ENCODE results near the gene S100A10. TPM values are rescaled to one million over a fixed set of nuclear protein-coding genes. Genes with fewer than 3 reads are reported as not detected.

Gene S100A10
- total RNA-seq, 3 donors from 2014 or later: 540 to 1,335 (median 1,083) TPM

- intact Hi-C loops (cut with DNase I, micrococcal nuclease): no loop called here
- DNase-seq: no peak
- Histone ChIP-seq H3K4me3 (no peak overlapping the region), H3K4me1 (ENCODE audit: low read depth) (peaks cover 40% of the 10 kb centered on the region), H3K36me3 (ENCODE audit: low read depth) (no peaks in the 10 kb centered on the region), H3K9me3 (no peaks in the 10 kb centered on the region)
- no peak for ATAC-seq
- no peak for TF ChIP-seq CTCF (IDR thresholded peaks at IDR 0.05)
These were observed 14.7 kb downstream of the S100A10 start for GRCh38 chr1:151978922-151979321.

GRCh38 chr1:151977662-151978230 lies 15.9 kb downstream of the S100A10 start:
- intact Hi-C loops (cut with DNase I, micrococcal nuclease): no loop called here
- no peaks in the 10 kb centered on the region for H3K36me3 ChIP-seq (ENCODE audit: low read depth)
- no peak for TF ChIP-seq CTCF (IDR thresholded peaks at IDR 0.05)
- no peaks in the 10 kb centered on the region for H3K9me3 ChIP-seq
- H3K4me1 ChIP-seq (ENCODE audit: low read depth): peaks cover 37% of the 10 kb centered on the region
- ATAC-seq (no peak), DNase-seq (no peak)
- no peak overlapping the region for H3K4me3 ChIP-seq

GRCh38 chr1:151976858-151977257 lies 16.8 kb downstream of the S100A10 start:
- TF ChIP-seq CTCF (IDR thresholded peaks at IDR 0.05): no peak
- intact Hi-C loops (cut with DNase I, micrococcal nuclease): no loop called here
- Histone ChIP-seq H3K4me3 (no peak overlapping the region), H3K4me1 (ENCODE audit: low read depth) (peaks cover 35% of the 10 kb centered on the region), H3K9me3 (no peaks in the 10 kb centered on the region), H3K36me3 (ENCODE audit: low read depth) (no peaks in the 10 kb centered on the region)
- no peak for DNase-seq
- ATAC-seq: peak; percentile 49

GRCh38 chr1:151976015-151976343 lies 17.7 kb downstream of the S100A10 start:
- TF ChIP-seq CTCF (IDR thresholded peaks at IDR 0.05): no peak
- DNase-seq: no peak
- Histone ChIP-seq H3K4me3 (no peak overlapping the region), H3K36me3 (ENCODE audit: low read depth) (no peaks in the 10 kb centered on the region), H3K4me1 (ENCODE audit: low read depth) (peaks cover 31% of the 10 kb centered on the region), H3K9me3 (no peaks in the 10 kb centered on the region)
- intact Hi-C loops (cut with DNase I, micrococcal nuclease): no loop called here
- ATAC-seq: no peak

GRCh38 chr1:151975311-151976014 lies 18.2 kb downstream of the S100A10 start:
- intact Hi-C loops (cut with DNase I, micrococcal nuclease): no loop called here
- Histone ChIP-seq H3K9me3 (no peaks in the 10 kb centered on the region), H3K4me1 (ENCODE audit: low read depth) (peaks cover 26% of the 10 kb centered on the region), H3K36me3 (ENCODE audit: low read depth) (no peaks in the 10 kb centered on the region), H3K4me3 (no peak overlapping the region)
- ATAC-seq (peak; percentile 79), DNase-seq (no peak)
- no peak for TF ChIP-seq CTCF (IDR thresholded peaks at IDR 0.05)

Measured in mucosa of descending colon (tissue), 3 donors.